Measurements from ENCODE around the gene MMP1. TPM values are rescaled to one million over a fixed set of nuclear protein-coding genes. Genes with fewer than 3 reads are reported as not detected.

The MMP1 gene
- total RNA-seq, 1 donor from 2014 or later: 2.7 TPM

GRCh38 chr11:102836290-102836875, 38.4 kb upstream of the MMP1 start:
- no peak for DNase-seq (ENCODE audit: low read depth)
- no peak overlapping the region for H3K4me3 ChIP-seq (ENCODE audit: low read depth, low read length)
- TF ChIP-seq, protein P1, sequence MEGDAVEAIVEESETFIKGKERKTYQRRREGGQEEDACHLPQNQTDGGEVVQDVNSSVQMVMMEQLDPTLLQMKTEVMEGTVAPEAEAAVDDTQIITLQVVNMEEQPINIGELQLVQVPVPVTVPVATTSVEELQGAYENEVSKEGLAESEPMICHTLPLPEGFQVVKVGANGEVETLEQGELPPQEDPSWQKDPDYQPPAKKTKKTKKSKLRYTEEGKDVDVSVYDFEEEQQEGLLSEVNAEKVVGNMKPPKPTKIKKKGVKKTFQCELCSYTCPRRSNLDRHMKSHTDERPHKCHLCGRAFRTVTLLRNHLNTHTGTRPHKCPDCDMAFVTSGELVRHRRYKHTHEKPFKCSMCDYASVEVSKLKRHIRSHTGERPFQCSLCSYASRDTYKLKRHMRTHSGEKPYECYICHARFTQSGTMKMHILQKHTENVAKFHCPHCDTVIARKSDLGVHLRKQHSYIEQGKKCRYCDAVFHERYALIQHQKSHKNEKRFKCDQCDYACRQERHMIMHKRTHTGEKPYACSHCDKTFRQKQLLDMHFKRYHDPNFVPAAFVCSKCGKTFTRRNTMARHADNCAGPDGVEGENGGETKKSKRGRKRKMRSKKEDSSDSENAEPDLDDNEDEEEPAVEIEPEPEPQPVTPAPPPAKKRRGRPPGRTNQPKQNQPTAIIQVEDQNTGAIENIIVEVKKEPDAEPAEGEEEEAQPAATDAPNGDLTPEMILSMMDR (conservative IDR thresholded peaks at IDR 0.05; ENCODE audit: low read depth, low read length): no peak

- TF ChIP-seq, protein P1 (conservative IDR thresholded peaks at IDR 0.05; ENCODE audit: low read depth, low read length): no peak
- DNase-seq (ENCODE audit: low read depth): no peak
- peak overlapping the region; percentile 56 for H3K4me3 ChIP-seq (ENCODE audit: low read depth, low read length)
These were observed 35.8 kb upstream of the MMP1 start for GRCh38 chr11:102833731-102834130.

- peak overlapping the region; percentile 56 for H3K4me3 ChIP-seq (ENCODE audit: low read depth, low read length)
- TF ChIP-seq, protein P1 (conservative IDR thresholded peaks at IDR 0.05; ENCODE audit: low read depth, low read length): no peak
- DNase-seq (ENCODE audit: low read depth): no peak
These were observed 34.7 kb upstream of the MMP1 start for GRCh38 chr11:102832612-102833011.

DNA sequence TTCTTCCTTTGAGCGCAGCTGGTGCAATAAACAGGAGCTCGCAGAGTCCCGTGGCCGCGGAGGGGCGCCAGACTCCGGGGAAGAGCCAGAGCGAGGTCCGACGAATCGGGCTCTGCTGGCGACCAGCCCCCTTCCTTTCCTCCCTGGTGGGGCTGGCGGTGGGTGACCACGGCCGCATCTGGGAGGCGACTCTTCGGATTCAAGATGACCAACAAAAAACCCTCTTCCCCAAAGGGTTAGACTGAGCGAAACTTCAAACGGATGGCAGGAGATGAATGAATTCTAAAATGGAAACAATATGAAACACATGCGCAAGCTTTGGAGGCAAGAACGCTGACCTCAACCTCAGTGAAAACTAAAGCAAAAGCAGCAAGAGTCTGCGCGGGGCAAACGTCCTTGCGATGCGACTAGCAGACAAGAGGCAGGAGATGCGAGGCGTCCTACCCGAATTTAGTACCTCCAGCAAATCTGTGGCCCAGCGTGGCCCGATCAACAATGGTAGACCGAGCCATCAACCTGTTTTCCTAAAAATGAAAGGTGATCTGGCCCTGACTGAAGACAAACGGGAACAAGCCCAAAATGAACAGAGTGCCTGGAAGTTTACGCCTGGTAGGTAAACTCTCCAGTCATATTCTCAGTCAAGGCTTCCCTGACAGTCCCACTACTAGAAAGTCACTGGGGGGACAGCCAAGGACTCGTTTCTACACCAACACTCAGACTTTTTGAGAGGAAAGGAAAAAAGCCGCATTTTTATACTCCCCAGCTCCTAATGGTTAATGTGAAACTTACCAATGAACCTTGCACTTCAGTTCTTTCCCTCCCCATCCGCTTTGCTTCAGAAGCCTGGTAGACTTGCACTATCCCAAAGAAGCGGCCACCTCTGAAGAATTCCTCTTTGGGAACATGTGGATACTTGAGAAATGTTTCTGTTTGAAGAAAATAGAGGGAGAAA, 33.8 kb upstream of the MMP1 start:
- H3K4me3 ChIP-seq (ENCODE audit: low read depth, low read length): peak overlapping the region; percentile 56
- TF ChIP-seq, protein P1 (conservative IDR thresholded peaks at IDR 0.05; ENCODE audit: low read depth, low read length): peak; percentile 76
- DNase-seq (ENCODE audit: low read depth): no peak

GRCh38 chr11:102831128-102831488, 33.1 kb upstream of the MMP1 start:
- H3K4me3 ChIP-seq (ENCODE audit: low read depth, low read length): no peak overlapping the region

DNA sequence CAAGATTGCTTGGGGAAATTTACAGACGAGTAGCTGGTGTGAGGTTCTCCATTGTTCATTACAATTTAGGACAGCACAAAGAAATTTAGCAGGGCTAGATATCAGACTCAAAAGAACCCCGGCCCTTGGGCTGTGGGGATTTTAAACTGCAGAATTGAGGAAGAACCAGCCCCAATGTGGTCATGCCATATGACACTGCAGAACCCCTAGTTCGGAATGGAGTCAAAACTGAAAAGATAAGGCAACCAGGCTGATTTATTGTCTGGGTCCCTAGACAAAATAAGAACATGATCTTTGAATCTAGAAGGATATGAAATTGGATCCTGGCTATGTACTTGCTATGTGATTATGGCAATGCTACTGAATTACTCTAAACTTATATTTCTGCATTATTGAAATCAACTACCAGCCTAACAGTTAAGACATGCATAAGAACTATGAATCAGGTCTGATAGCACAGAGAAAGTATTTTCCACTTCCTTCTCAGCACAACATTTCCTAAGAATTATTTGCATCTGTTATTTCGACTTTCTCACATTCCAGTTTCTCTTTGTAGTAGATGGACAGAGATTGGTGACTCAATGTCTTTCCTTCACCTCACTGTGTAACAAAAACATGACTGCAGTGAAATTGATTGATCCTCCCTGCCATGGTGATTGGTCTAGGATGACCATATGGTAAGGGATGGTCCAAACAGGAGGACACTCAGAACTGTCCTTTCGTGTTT, 32.2 kb upstream of the MMP1 start:
- TF ChIP-seq, protein P1 (conservative IDR thresholded peaks at IDR 0.05; ENCODE audit: low read depth, low read length): no peak
- H3K4me3 ChIP-seq (ENCODE audit: low read depth, low read length): no peak overlapping the region
- no peak for DNase-seq (ENCODE audit: low read depth)

More at GRCh38 chr11:102831128-102831488, 33.1 kb upstream of the MMP1 start:
- TF ChIP-seq, protein P1 (conservative IDR thresholded peaks at IDR 0.05; ENCODE audit: low read depth, low read length): no peak
- no peak for DNase-seq (ENCODE audit: low read depth)

All from epithelial cell of proximal tubule (primary cell).